Lung microvascular endothelial cell (primary cell): ENCODE data around the gene ZBTB22. TPM values are rescaled to one million over a fixed set of nuclear protein-coding genes. Genes with fewer than 3 reads are reported as not detected.
A peak's percentile ranks its signal among the peaks of the same experiment; 100 is the strongest.
"Not testable (repeated sequence)": the region's sequence is repeated elsewhere in the genome, so short reads cannot be mapped to it uniquely, and the experiment has no call there.

Experiments
- DNase-seq, 2 donors: peaks; one replicate each; pipeline versions ENCODE4 v3.0.0 to v3.0.0-alpha.2; 2010; ENCODE audit warnings: low read depth in 2 of 2
- total RNA-seq: library from RNA; depleted of rRNA; stranded (reverse); fragments of >200 nt; gene quantifications from 2 replicates; pipeline ENCODE4 v1.2.1, GENCODE V29; 2014

ZBTB22 gene
- total RNA-seq: 11.3 and 20.0 TPM in 2 replicates

- peak; percentile 97 to 99 for DNase-seq
Observed at GRCh38 chr6:33317669-33318425, at the start of gene ZBTB22. Gene ZBTB22 (minus strand): TSS chr6:33317744. CDS start chr6:33316916, 828 bp downstream.

- DNase-seq: no peak
Observed at GRCh38 chr6:33367009-33367714, 49.6 kb upstream of the ZBTB22 start.

- DNase-seq: not testable (repeated sequence)
Observed at GRCh38 chr6:33365206-33365971, 47.8 kb upstream of the ZBTB22 start.

GRCh38 chr6:33364475-33365205 lies 47.1 kb upstream of the ZBTB22 start:
- peak in 1 of 2 donors; percentile 14 for DNase-seq

GRCh38 chr6:33363486-33363885 lies 45.9 kb upstream of the ZBTB22 start:
- not testable (repeated sequence) for DNase-seq

GRCh38 chr6:33359331-33359730 lies 41.8 kb upstream of the ZBTB22 start:
- no peak for DNase-seq

- not testable (repeated sequence) for DNase-seq
Observed at GRCh38 chr6:33357160-33357871, 39.8 kb upstream of the ZBTB22 start.

GRCh38 chr6:33356295-33356694 lies 38.8 kb upstream of the ZBTB22 start:
- DNase-seq: no peak

- not testable (repeated sequence) for DNase-seq
Observed at GRCh38 chr6:33355860-33356259, 38.3 kb upstream of the ZBTB22 start.

- DNase-seq: no peak
Observed at GRCh38 chr6:33347816-33348215, 30.3 kb upstream of the ZBTB22 start.

GRCh38 chr6:33346972-33347371 lies 29.4 kb upstream of the ZBTB22 start:
- not testable (repeated sequence) for DNase-seq

- peak; percentile 64 to 80 for DNase-seq
Observed at GRCh38 chr6:33344701-33345697, 27.5 kb upstream of the ZBTB22 start.

GRCh38 chr6:33343953-33344611 lies 26.5 kb upstream of the ZBTB22 start:
- peak in 1 of 2 donors; percentile 17 for DNase-seq

GRCh38 chr6:33343606-33343952 lies 26.0 kb upstream of the ZBTB22 start:
- DNase-seq: not testable (repeated sequence)

- no peak for DNase-seq
Observed at GRCh38 chr6:33339193-33339592, 21.6 kb upstream of the ZBTB22 start.

GRCh38 chr6:33336495-33336894 lies 19.0 kb upstream of the ZBTB22 start:
- DNase-seq: no peak

- no peak for DNase-seq
Observed at GRCh38 chr6:33335916-33336315, 18.4 kb upstream of the ZBTB22 start.

- DNase-seq: no peak
Observed at GRCh38 chr6:33333666-33334065, 16.1 kb upstream of the ZBTB22 start.

GRCh38 chr6:33330736-33331135 lies 13.2 kb upstream of the ZBTB22 start:
- no peak for DNase-seq
